IMR-90 (cell line): ENCODE data around the gene GLO1. TPM values are rescaled to one million over a fixed set of nuclear protein-coding genes. Genes with fewer than 3 reads are reported as not detected.

Source experiments
- ATAC-seq: fragments of 200-7000 bp; cut with Tn5 transposase; 2 replicates; pipeline ENCODE4 v1.9.1; 2020; ENCODE audit warnings: low read depth, mild to moderate bottlenecking, moderate library complexity
- BruUV-seq: library from RNA; stranded (reverse); fragments of 400-500 nt; replicated peaks from 2 replicates; lab custom pipeline; 2021; lab: Mats Ljungman, UMichigan
- CTCF ChIA-PET: fragments of 300-600 bp; formaldehyde crosslinking; extraction: SDS; loops from one replicate; lab custom pipeline; 2021; ENCODE audit warnings: antibody characterized with exemption; lab: Yijun Ruan, JAX
- POLR2A ChIA-PET: fragments of 300-600 bp; sonication (Branson Sonifier 250); formaldehyde crosslinking; loops from one replicate; lab custom pipeline; 2022; ENCODE audit warnings: antibody characterized with exemption; ENCODE audit not compliant: unreplicated experiment; lab: Charles Lee
- DNase-seq: peaks from one replicate; pipeline ENCODE4 v3.0.0; 2013
- H2AFZ ChIP-seq: replicated peaks from 2 replicates; pipeline ENCODE3; 2013; ENCODE audit warnings: low read length, mild to moderate bottlenecking; ENCODE audit not compliant: poor library complexity
- H2AK5ac ChIP-seq: 2 replicates; pipeline ENCODE4 v1.6.1; 2013; ENCODE audit warnings: low read depth, low read length, inconsistent platforms
- H2AK9ac ChIP-seq: replicated peaks from 2 replicates; pipeline ENCODE3; 2013; ENCODE audit warnings: mild to moderate bottlenecking, low read depth, low read length, moderate library complexity; ENCODE audit not compliant: poor library complexity
- H2BK120ac ChIP-seq: 2 replicates; pipeline ENCODE4 v1.6.1; 2013; ENCODE audit warnings: low read depth, low read length, inconsistent platforms
- H2BK15ac ChIP-seq: 3 replicates; pipeline ENCODE4 v1.6.1; 2013; ENCODE audit warnings: low read depth, low read length, inconsistent platforms
- H2BK20ac ChIP-seq: 2 replicates; pipeline ENCODE4 v1.6.1; 2013; ENCODE audit warnings: low read depth, mild to moderate bottlenecking, inconsistent platforms, low read length, moderate library complexity
- H2BK5ac ChIP-seq: 2 replicates; pipeline ENCODE4 v1.6.1; 2013; ENCODE audit warnings: mild to moderate bottlenecking, low read depth, low read length, inconsistent platforms; ENCODE audit not compliant: poor library complexity, severe bottlenecking
- H3K14ac ChIP-seq: replicated peaks from 2 replicates; pipeline ENCODE4 v1.6.1; 2013; ENCODE audit warnings: low read depth, low read length, inconsistent platforms
- H3K18ac ChIP-seq: 2 replicates; pipeline ENCODE4 v1.6.1; 2013; ENCODE audit warnings: low read depth, low read length, control low read depth
- H3K23ac ChIP-seq: 2 replicates; pipeline ENCODE4 v1.6.1; 2013; ENCODE audit warnings: low read depth, low read length, inconsistent platforms
- H3K27ac ChIP-seq: 2 replicates; pipeline ENCODE4 v1.5.1; 2013; ENCODE audit warnings: mild to moderate bottlenecking, control low read depth, low read length; ENCODE audit not compliant: insufficient read depth
- H3K27me3 ChIP-seq: 2 replicates; pipeline ENCODE4 v1.6.1; 2013; ENCODE audit warnings: low read length; ENCODE audit not compliant: control insufficient read depth, insufficient read depth
- H3K36me3 ChIP-seq: 2 replicates; pipeline ENCODE4 v1.6.1; 2013; ENCODE audit warnings: low read length, mixed read lengths; ENCODE audit not compliant: control insufficient read depth, insufficient read depth
- H3K4ac ChIP-seq: 2 replicates; pipeline ENCODE4 v1.6.1; 2013; ENCODE audit warnings: low read depth, low read length, inconsistent platforms
- H3K4me1 ChIP-seq: 2 replicates; pipeline ENCODE4 v1.6.1; 2013; ENCODE audit warnings: low read length, mixed read lengths; ENCODE audit not compliant: control insufficient read depth, insufficient read depth
- H3K4me2 ChIP-seq: 2 replicates; pipeline ENCODE4 v1.6.1; 2013; ENCODE audit warnings: low read depth, mild to moderate bottlenecking, control low read depth, low read length, moderate library complexity
- H3K4me3 ChIP-seq: 2 replicates; pipeline ENCODE4 v1.5.1; 2013; ENCODE audit warnings: low read depth, mild to moderate bottlenecking, control low read depth, low read length, moderate library complexity; ENCODE audit not compliant: insufficient read depth
- H3K56ac ChIP-seq: 2 replicates; pipeline ENCODE4 v1.6.1; 2013; ENCODE audit warnings: low read length, inconsistent platforms; ENCODE audit not compliant: insufficient read depth; ENCODE audit errors: extremely low read depth
- H3K79me1 ChIP-seq, 2 experiments: 2 replicates each; pipeline ENCODE4 v1.6.1; 2013; ENCODE audit warnings: low read length in 2 of 2, inconsistent platforms in 1 of 2, low read depth in 1 of 2
- H3K9ac ChIP-seq: 2 replicates; pipeline ENCODE4 v1.6.1; 2013; ENCODE audit warnings: low read depth, low read length, control low read depth
- H3K9me1 ChIP-seq: 2 replicates; pipeline ENCODE4 v1.6.1; 2013; ENCODE audit warnings: low read length, inconsistent platforms; ENCODE audit not compliant: insufficient read depth
- H3K9me3 ChIP-seq: 2 replicates; pipeline ENCODE4 v1.6.1; 2013; ENCODE audit warnings: low read length; ENCODE audit not compliant: control insufficient read depth, insufficient read depth
- H4K20me1 ChIP-seq: 2 replicates; pipeline ENCODE4 v1.6.1; 2013; ENCODE audit warnings: low read length, inconsistent platforms; ENCODE audit not compliant: insufficient read depth
- H4K5ac ChIP-seq: 2 replicates; pipeline ENCODE4 v1.6.1; 2013; ENCODE audit warnings: mild to moderate bottlenecking, low read depth, low read length, control low read depth
- H4K8ac ChIP-seq, 2 experiments: 2 replicates each; pipeline ENCODE4 v1.6.1; 2013; ENCODE audit warnings: low read depth in 2 of 2, low read length in 2 of 2, control low read depth in 1 of 2, inconsistent platforms in 1 of 2
- H4K91ac ChIP-seq: 2 replicates; pipeline ENCODE4 v1.6.1; 2013; ENCODE audit warnings: low read depth, low read length, inconsistent platforms; ENCODE audit not compliant: insufficient read depth
- BHLHE40 ChIP-seq: fragments of 150-350 bp; IDR thresholded peaks from 2 replicates; pipeline ENCODE4 v1.6.1; 2016; ENCODE audit warnings: mild to moderate bottlenecking, low read depth, low read length
- CEBPB ChIP-seq: IDR thresholded peaks from 2 replicates; pipeline ENCODE4 v1.6.1; 2012; ENCODE audit warnings: low read depth, low read length, improper control_type of control experiment
- CHD1 ChIP-seq: IDR thresholded peaks from 2 replicates; pipeline ENCODE4 v1.6.1; 2012; ENCODE audit warnings: low read depth, low read length, improper control_type of control experiment
- CTCF ChIP-seq: conservative IDR thresholded peaks from 2 replicates; pipeline ENCODE4 v1.5.1; 2012; ENCODE audit warnings: mild to moderate bottlenecking, low read depth, low read length, improper control_type of control experiment
- ELK1 ChIP-seq: fragments of 150-350 bp; IDR thresholded peaks from 2 replicates; pipeline ENCODE4 v1.6.1; 2016; ENCODE audit warnings: low read depth, mild to moderate bottlenecking, low read length, moderate library complexity, borderline replicate concordance
- FOS ChIP-seq: fragments of 150-350 bp; IDR thresholded peaks from 2 replicates; pipeline ENCODE4 v1.6.1; 2016; ENCODE audit warnings: low read depth, low read length
- MAFK ChIP-seq: IDR thresholded peaks from 2 replicates; pipeline ENCODE4 v1.6.1; 2012; ENCODE audit warnings: low read depth, low read length, improper control_type of control experiment
- MAZ ChIP-seq: IDR thresholded peaks from 2 replicates; pipeline ENCODE4 v1.6.1; 2012; ENCODE audit warnings: low read depth, mild to moderate bottlenecking, low read length, improper control_type of control experiment, moderate library complexity, borderline replicate concordance
- MXI1 ChIP-seq: IDR thresholded peaks from 2 replicates; pipeline ENCODE4 v1.6.1; 2012; ENCODE audit warnings: low read depth, mild to moderate bottlenecking, low read length, moderate library complexity, borderline replicate concordance
- NFE2L2 ChIP-seq: fragments of 150-350 bp; IDR thresholded peaks from 2 replicates; pipeline ENCODE4 v1.6.1; 2016; ENCODE audit warnings: low read depth, mild to moderate bottlenecking, low read length
- POLR2A ChIP-seq: IDR thresholded peaks from 2 replicates; pipeline ENCODE4 v1.6.1; 2012; ENCODE audit warnings: mild to moderate bottlenecking, low read depth, low read length
- RAD21 ChIP-seq: IDR thresholded peaks from 2 replicates; pipeline ENCODE4 v1.6.1; 2012; ENCODE audit warnings: low read length, improper control_type of control experiment
- RCOR1 ChIP-seq: IDR thresholded peaks from 2 replicates; pipeline ENCODE4 v1.6.1; 2012; ENCODE audit warnings: mild to moderate bottlenecking, low read length, improper control_type of control experiment; ENCODE audit not compliant: insufficient replicate concordance
- RFX5 ChIP-seq: IDR thresholded peaks from 2 replicates; pipeline ENCODE4 v1.8.0; 2012; ENCODE audit warnings: low read depth, mild to moderate bottlenecking, low read length, moderate library complexity
- SMC3 ChIP-seq: fragments of 150-350 bp; IDR thresholded peaks from 2 replicates; pipeline ENCODE4 v1.6.1; 2016; ENCODE audit warnings: low read depth, mild to moderate bottlenecking, antibody characterized with exemption, low read length, moderate library complexity
- WGBS, 2 experiments: methylation state at CpG; one replicate each; pipeline versions ENCODE4 v1.1.5 to v1.1.7; 2013; ENCODE audit warnings: missing lambda C conversion rate in 2 of 2; ENCODE audit not compliant: insufficient read length in 1 of 2; ENCODE audit errors: extremely low coverage in 2 of 2; 5-methylcytosine and 5-hydroxymethylcytosine counted together
- dilution Hi-C: fragments of 300-500 bp; cut with HindIII; formaldehyde crosslinking; loops from one replicate; pipeline ENCODE4 v1.14.3; 2018; ENCODE audit warnings: low sequenced_read_pairs; ENCODE audit not compliant: unreplicated experiment
- in situ Hi-C: fragments of 300-500 bp; cut with MboI; formaldehyde crosslinking; loops from 3 replicates; pipeline ENCODE4 v1.14.3; 2019; ENCODE audit warnings: low sequenced_read_pairs, inconsistent platforms, mixed read lengths
- intact Hi-C: fragments of 100-400 bp; cut with micrococcal nuclease; formaldehyde crosslinking; loops from 2 replicates; pipeline ENCODE4 v1.10.0; 2022
- polyA plus RNA-seq, 3 experiments: library from polyadenylated mRNA; depleted of rRNA; stranded (reverse); fragments of >200 nt; gene quantifications; 2 replicates each; pipeline ENCODE4 v1.2.3, GENCODE V29; 2012; ENCODE audit warnings: low replicate concordance in 1 of 3
- total RNA-seq: library from RNA; depleted of rRNA; stranded (reverse); fragments of >200 nt; gene quantifications from 2 replicates; pipeline ENCODE4 v1.2.3, GENCODE V29; 2012

Gene GLO1
- total and polyA plus RNA-seq, 2 of the 4 experiments (the other 2 are of a cell fraction) = 65.1 to 111 TPM

DNA sequence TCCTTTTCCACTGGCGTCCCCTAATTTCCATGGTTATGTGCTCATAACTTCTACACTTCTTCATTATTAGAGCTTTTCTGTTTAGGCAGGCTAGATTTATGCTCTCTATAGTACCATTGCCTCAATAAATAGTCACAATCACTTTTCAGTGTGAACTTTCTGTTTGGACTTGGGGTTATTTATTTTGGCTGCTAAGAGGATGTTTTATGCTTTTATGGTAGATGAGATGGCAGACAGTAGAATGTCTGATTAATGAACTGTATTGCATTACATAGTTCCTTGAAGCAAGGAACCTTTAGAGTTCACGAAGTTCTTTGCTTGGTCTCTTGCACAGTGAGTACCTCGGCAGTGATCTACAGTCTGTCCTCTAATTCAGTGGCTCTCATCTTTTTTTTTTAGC is 19.1 kb upstream of the GLO1 start:
- WGBS, 2 experiments = no CpG with 5 or more reads among the region's 3 CpGs
- POLR2A ChIA-PET = no interaction called here
- in situ Hi-C loops = no loop called here
- H4K8ac ChIP-seq = no peak overlapping the region
- no peak overlapping the region for H3K4ac ChIP-seq
- no TSS peak for BruUV-seq
- H3K27me3 ChIP-seq = peaks cover 8% of the 10 kb centered on the region
- dilution Hi-C loops = no loop called here
- TF ChIP-seq SMC3 = no peak
- TF ChIP-seq CHD1 = no peak
- TF ChIP-seq RAD21 = no peak
- TF ChIP-seq NFE2L2 = no peak
- TF ChIP-seq POLR2A = no peak
- TF ChIP-seq MAZ = no peak
- no peak for TF ChIP-seq ELK1
- TF ChIP-seq FOS = no peak
- TF ChIP-seq CTCF = no peak
- TF ChIP-seq BHLHE40 = no peak
- TF ChIP-seq MAFK = no peak
- TF ChIP-seq RCOR1 = no peak
- TF ChIP-seq MXI1 = no peak
- no peak for TF ChIP-seq CEBPB
- no peak for TF ChIP-seq RFX5
- no peak overlapping the region for H2AK9ac ChIP-seq
- H3K36me3 ChIP-seq = no peaks in the 10 kb centered on the region
- no peak overlapping the region for H2AFZ ChIP-seq
- H3K27ac ChIP-seq = no peak overlapping the region
- intact Hi-C loops = no loop called here
- no peak overlapping the region for H2BK15ac ChIP-seq
- H3K4me2 ChIP-seq = no peak overlapping the region
- H4K20me1 ChIP-seq = no peaks in the 10 kb centered on the region
- H3K9ac ChIP-seq = no peak overlapping the region
- no peak overlapping the region for H3K14ac ChIP-seq
- DNase-seq (no peak), ATAC-seq (no peak)
- H2AK5ac ChIP-seq = no peak overlapping the region
- no peak overlapping the region for H2BK120ac ChIP-seq
- no peaks in the 10 kb centered on the region for H3K9me1 ChIP-seq
- no peaks in the 10 kb centered on the region for H3K4me1 ChIP-seq
- H4K5ac ChIP-seq = no peak overlapping the region
- no peak overlapping the region for H3K56ac ChIP-seq
- H2BK5ac ChIP-seq = no peak overlapping the region
- no peak overlapping the region for H2BK20ac ChIP-seq
- CTCF ChIA-PET = no interaction called here
- H3K79me1 ChIP-seq = no peaks in the 10 kb centered on the region
- H3K4me3 ChIP-seq = no peak overlapping the region
- H3K23ac ChIP-seq = no peak overlapping the region
- no peaks in the 10 kb centered on the region for H3K9me3 ChIP-seq
- H4K91ac ChIP-seq = no peak overlapping the region
- no peak overlapping the region for H3K18ac ChIP-seq
